ENCODE data around the gene LEMD2. TPM values are rescaled to one million over a fixed set of nuclear protein-coding genes. Genes with fewer than 3 reads are reported as not detected.

Gene LEMD2
- total RNA-seq, 1 donor: 59.2 TPM

DNA sequence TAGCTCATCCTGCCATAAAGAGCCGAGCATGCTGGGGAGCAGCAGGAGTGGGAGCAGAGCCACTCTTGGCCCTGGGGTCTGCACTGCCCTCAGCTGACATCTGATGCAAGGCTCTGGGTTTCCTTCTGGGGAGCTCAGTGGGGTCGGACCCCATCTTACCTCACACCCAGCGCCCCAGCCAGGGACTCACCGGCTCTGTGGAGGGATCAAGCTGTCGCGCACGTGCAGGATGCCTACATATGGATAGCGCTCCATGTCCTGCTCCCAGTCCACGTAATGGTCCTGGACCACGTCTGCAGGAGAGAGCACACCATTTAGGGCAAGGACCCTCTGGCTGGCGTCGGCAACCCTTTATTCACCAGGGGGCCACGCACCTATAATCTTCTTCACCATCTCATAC lies 12.2 kb downstream of the LEMD2 start:
- TF ChIP-seq CTCF (IDR thresholded peaks at IDR 0.05; ENCODE audit: insufficient read depth, low read depth, low read length): no peak
- H3K4me3 ChIP-seq (ENCODE audit: low read depth, low read length): no peak overlapping the region
- no peak for DNase-seq (ENCODE audit: low read depth)

- no peak for DNase-seq (ENCODE audit: low read depth)
- TF ChIP-seq CTCF (IDR thresholded peaks at IDR 0.05; ENCODE audit: insufficient read depth, low read depth, low read length): no peak
Observed at GRCh38 chr6:33776186-33776585, 12.7 kb downstream of the LEMD2 start.

DNA sequence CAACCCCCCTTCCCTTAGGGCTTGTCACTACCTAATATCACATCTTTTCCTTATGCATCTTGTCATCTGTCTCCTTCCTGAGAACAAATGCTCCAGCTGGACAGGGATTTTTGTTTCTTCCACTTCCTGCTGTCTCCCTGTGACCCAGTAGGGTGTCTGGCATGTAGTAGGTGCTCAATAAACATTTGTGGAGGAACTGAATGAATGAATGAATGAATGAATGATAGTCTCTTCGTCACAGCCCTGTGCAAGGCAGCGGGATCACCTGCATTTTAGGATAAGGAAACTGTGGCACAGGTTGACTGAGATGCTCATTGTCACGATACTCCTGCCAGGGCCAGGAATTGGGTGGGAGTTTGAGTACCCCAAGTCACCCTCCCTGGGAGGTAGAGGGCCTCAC lies 14.2 kb downstream of the LEMD2 start:
- H3K4me3 ChIP-seq (ENCODE audit: low read depth, low read length): no peak overlapping the region
- DNase-seq (ENCODE audit: low read depth): no peak
- TF ChIP-seq CTCF (IDR thresholded peaks at IDR 0.05; ENCODE audit: insufficient read depth, low read depth, low read length): no peak

More at GRCh38 chr6:33776186-33776585, 12.7 kb downstream of the LEMD2 start:
- H3K4me3 ChIP-seq (ENCODE audit: low read depth, low read length): no peak overlapping the region

DNA sequence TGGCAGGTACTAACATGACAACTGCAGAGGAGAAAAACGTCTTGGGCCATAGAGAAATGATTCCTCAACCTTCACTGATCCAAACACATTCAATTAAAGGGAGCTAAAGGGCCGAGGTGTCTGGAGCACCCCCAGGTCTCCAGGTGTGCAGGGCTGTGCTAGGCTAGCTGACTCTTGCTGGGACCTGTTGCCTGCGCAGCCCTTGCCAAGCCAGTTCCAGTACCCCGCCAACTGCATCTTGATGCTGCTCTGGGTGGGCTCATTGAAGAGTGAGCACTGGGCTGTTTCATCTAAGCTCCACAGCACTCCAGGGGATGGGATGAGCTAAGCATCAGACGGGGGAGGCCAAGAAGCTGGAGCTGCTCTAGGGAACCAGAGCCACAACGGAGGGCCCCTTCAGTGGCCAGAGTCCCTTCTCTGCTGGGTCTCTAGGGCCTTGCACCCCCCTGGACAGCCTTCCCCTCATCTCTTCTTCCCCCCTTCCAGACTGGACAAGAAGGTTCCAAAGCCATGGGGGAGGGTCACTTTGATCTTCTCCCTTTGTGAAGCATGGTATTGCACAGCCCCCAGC lies 15.9 kb downstream of the LEMD2 start:
- no peak for DNase-seq (ENCODE audit: low read depth)
- H3K4me3 ChIP-seq (ENCODE audit: low read depth, low read length): no peak overlapping the region
- no peak for TF ChIP-seq CTCF (IDR thresholded peaks at IDR 0.05; ENCODE audit: insufficient read depth, low read depth, low read length)

DNA sequence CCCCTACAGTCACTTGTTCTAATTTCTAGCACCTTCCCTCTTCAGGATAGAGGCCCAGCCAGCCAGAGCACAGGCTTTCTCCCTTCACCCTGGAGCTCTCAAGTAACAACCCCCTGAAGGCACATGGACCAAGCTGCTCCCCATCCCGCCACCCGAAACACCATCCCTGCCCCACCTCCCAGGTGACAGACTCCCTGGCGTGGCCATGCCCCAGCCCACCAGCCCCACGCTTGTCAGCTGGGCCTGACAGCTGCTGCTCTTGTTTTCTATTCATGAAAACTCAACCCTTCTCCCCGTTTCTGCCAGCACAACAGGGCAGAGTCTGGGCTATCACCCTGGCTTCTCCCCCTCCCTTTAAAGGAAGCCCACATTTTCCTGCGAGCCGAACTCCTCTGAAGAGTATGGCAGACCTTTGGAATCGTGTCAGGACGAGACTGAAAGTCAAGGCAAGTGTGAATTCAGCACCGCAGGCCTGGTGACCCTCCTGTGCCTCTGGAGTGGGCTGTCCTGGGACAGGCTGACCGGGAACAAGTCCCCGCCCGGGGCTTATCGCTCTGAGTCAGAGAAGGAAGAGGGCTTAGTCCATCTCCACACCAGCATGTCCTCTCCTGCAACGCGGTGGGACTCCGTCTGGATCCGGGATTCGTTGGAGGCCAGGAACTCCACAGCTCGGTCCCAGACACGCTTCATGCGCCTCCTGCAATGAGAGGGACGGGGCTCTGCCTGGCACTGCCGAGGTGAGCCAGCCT lies 16.7 kb downstream of the LEMD2 start:
- DNase-seq (ENCODE audit: low read depth): peak; percentile 64
- TF ChIP-seq CTCF (IDR thresholded peaks at IDR 0.05; ENCODE audit: insufficient read depth, low read depth, low read length): no peak
- no peak overlapping the region for H3K4me3 ChIP-seq (ENCODE audit: low read depth, low read length)

DNA sequence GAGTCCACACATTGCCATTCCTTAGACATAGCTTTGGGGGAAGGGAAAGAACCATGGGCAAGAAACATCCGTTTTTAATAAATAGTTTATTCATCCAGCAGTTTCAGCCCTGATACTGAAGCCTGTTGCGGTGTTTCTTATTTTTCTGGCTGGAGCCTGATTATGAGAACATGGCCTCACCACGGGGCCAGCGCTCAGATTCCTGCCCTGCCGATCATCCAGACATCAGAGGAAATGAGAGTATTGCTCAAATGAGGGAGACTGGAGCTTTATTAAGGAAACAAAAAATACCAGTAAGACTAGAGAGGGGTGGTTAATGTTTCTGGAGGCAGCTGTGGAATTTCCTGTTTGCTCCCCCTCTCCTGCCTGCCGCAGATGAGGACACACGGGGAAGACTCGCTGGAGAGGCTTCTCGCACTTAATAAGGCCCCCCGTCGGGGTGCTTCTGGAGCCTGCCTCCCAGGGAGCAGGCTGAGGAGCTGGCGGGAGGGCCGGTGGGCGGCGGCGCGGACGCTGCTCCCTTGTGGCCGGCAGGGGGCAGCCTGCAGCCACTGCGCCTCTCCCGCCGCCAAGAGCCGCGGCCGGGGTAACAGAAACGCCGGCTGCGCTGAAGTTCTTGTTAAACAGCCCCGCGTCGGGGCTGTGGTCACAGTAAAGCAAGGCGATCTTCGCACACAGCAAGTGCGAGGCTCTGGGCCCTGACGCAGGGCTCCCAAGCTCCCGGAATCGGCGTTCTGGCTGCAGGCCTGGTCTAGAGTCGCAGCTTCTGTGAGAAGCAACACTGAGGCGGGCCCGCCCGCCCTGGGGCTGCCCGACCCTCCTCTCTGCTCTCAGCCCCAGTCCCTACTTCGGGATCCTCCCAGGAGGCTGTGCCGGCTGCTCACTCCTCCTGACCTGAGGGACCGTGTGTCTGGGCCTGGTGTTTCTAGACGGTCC lies 17.5 kb downstream of the LEMD2 start:
- peak; percentile 97 for DNase-seq (ENCODE audit: low read depth)
- TF ChIP-seq CTCF (IDR thresholded peaks at IDR 0.05; ENCODE audit: insufficient read depth, low read depth, low read length): peak; percentile 91
- H3K4me3 ChIP-seq (ENCODE audit: low read depth, low read length): peak overlapping the region; percentile 12
